ENCODE measurements around the gene WDR18. TPM values are rescaled to one million over a fixed set of nuclear protein-coding genes. Genes with fewer than 3 reads are reported as not detected.

The WDR18 gene
- total RNA-seq, 1 donor from 2014 or later = 21.9 TPM

- TF ChIP-seq CTCF (IDR thresholded peaks at IDR 0.05) = no peak
- H3K9me3 ChIP-seq = no peaks in the 10 kb centered on the region
- DNase-seq (no peak), ATAC-seq (peak; percentile 19)
- H3K4me3 ChIP-seq = no peak overlapping the region
- no peaks in the 10 kb centered on the region for H3K27me3 ChIP-seq
- no peaks in the 10 kb centered on the region for H3K4me1 ChIP-seq
- no peak overlapping the region for H3K27ac ChIP-seq
- intact Hi-C loops (cut with DNase I) = no loop called here
- H3K36me3 ChIP-seq = peaks cover 3% of the 10 kb centered on the region
Measured at GRCh38 chr19:977058-977464, 7.1 kb upstream of the WDR18 start.

GRCh38 chr19:979318-979741 lies 4.8 kb upstream of the WDR18 start:
- Histone ChIP-seq H3K36me3 (no peaks in the 10 kb centered on the region), H3K4me3 (no peak overlapping the region), H3K27ac (no peak overlapping the region), H3K27me3 (no peaks in the 10 kb centered on the region), H3K9me3 (no peaks in the 10 kb centered on the region), H3K4me1 (peaks cover 11% of the 10 kb centered on the region)
- no peak for ATAC-seq
- no peak for TF ChIP-seq CTCF (IDR thresholded peaks at IDR 0.05)
- intact Hi-C loops (cut with DNase I) = no loop called here
- no peak for DNase-seq

- intact Hi-C loops (cut with DNase I) = loop anchor here (5.0 to 10.0 kb wide), 2 partner anchors 58 to 216 kb away; no protein-coding TSS in a partner anchor
- no peak for TF ChIP-seq CTCF (IDR thresholded peaks at IDR 0.05)
- Histone ChIP-seq H3K4me1 (peaks cover 19% of the 10 kb centered on the region), H3K27me3 (no peaks in the 10 kb centered on the region), H3K4me3 (no peak overlapping the region), H3K36me3 (no peaks in the 10 kb centered on the region), H3K9me3 (no peaks in the 10 kb centered on the region), H3K27ac (no peak overlapping the region)
- ATAC-seq (no peak), DNase-seq (no peak)
Measured at GRCh38 chr19:980133-980998, 3.8 kb upstream of the WDR18 start.

GRCh38 chr19:982567-983170 lies 1.5 kb upstream of the WDR18 start:
- peak; percentile 88 for DNase-seq
- TF ChIP-seq CTCF (IDR thresholded peaks at IDR 0.05) = peak; percentile 90
- H3K4me3 ChIP-seq = peak overlapping the region; percentile 29
- H3K36me3 ChIP-seq = peaks cover 6% of the 10 kb centered on the region
- H3K27ac ChIP-seq = peak overlapping the region; percentile 30
- no peaks in the 10 kb centered on the region for H3K9me3 ChIP-seq
- H3K27me3 ChIP-seq = no peaks in the 10 kb centered on the region
- ATAC-seq = peak; percentile 91
- peaks cover 20% of the 10 kb centered on the region for H3K4me1 ChIP-seq
- intact Hi-C loops (cut with DNase I) = loop anchor here (5.0 to 10.0 kb wide), 2 partner anchors 60 to 218 kb away; no protein-coding TSS in a partner anchor

GRCh38 chr19:986083-986482 lies 1.9 kb downstream of the WDR18 start:
- Histone ChIP-seq H3K36me3 (peaks cover 18% of the 10 kb centered on the region), H3K9me3 (no peaks in the 10 kb centered on the region), H3K27me3 (no peaks in the 10 kb centered on the region), H3K4me3 (no peak overlapping the region), H3K4me1 (peaks cover 20% of the 10 kb centered on the region), H3K27ac (no peak overlapping the region)
- intact Hi-C loops (cut with DNase I) = loop anchor here (10.0 kb wide), 1 partner anchor 221 kb away; no protein-coding TSS in a partner anchor
- ATAC-seq (no peak), DNase-seq (no peak)
- no peak for TF ChIP-seq CTCF (IDR thresholded peaks at IDR 0.05)
